DMS153 treated with DMSO at 0.1 percent for 48 hours (cell line): ENCODE measurements around the gene CDX2.

Experiments
- DNase-seq: peaks from one replicate; lab custom pipeline; 2025; ENCODE audit not compliant: unreplicated experiment; lab: John Stamatoyannopoulos, UW

Gene CDX2

DNA sequence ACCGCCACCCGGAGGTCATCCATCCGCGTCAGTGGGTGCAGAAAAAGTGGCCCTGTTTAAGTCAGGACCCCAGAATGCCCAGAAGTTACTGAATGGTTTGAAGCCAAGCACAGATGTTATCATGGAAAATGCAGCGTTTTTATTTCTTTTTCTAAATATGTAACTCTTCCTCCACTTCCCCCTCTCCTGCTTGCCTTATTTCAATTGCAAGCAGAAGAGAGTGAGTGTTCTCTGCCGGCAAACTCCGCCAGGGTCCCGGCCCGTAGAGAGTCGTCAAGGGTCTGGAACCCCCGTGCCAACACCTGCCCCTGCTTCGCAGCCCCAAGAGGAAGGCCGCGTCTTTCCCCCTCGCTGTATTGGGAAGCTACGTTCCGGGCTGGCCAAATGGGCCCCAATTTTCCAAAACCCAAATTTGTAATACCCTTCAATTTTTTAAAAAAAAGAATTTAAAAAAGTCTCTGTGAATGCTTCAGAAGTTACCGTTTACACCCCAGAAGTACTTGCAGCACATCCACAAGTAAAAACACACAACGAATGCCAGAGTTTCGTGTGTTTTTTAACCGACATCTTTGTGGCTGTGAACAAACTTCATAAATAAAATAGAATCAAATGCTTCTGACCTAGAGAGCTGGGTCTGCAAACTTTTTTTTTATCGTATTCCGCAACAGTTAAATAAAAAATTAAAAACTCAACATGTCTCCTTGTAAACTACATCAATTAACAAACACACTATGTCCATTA lies 50.0 kb downstream of the CDX2 start:
- no peak for DNase-seq

DNA sequence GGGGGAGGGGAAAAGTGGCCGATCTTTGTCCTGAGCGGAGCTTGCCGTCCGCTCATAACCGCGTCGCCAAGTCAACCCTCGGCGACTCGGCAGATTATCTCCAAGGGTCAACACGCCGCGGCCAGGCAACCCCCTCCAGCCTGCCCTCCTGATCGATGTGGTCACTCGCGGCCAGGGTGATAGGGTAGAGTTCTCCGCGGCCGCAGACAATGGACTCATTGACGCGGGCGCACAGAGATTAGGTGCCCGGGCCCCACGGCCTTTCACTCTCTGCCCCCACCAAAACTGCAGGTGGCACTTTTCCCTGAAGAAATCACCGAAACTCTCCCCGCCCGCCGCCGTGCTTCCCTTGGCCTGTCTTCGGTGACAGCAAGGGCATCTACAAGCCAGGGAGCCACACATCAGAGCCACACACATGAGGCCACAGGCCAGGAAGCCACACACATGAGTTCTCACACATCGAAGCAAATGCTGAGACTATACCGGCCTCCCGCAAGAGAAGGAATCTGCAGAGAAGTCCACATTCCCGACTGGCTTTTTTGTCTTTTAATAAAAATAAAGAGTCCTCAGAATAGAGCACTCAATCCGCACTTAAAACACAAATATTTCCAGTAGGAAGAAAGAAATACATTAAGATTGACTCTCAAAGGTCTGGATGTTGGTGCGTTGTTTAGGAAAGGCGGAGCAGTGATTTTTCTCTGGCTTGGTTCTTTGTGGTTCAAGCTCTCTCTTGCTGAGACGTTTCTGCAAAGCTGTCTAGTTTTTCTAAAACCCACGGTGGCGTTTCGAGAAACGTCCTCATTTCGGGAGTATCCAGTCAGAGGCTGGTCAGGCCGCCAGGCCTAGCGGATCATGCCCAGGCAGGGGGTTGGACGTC lies 50.8 kb downstream of the CDX2 start:
- DNase-seq = no peak

- no peak for DNase-seq
Measured at GRCh38 chr13:27917121-27917947, 51.8 kb downstream of the CDX2 start.

DNA sequence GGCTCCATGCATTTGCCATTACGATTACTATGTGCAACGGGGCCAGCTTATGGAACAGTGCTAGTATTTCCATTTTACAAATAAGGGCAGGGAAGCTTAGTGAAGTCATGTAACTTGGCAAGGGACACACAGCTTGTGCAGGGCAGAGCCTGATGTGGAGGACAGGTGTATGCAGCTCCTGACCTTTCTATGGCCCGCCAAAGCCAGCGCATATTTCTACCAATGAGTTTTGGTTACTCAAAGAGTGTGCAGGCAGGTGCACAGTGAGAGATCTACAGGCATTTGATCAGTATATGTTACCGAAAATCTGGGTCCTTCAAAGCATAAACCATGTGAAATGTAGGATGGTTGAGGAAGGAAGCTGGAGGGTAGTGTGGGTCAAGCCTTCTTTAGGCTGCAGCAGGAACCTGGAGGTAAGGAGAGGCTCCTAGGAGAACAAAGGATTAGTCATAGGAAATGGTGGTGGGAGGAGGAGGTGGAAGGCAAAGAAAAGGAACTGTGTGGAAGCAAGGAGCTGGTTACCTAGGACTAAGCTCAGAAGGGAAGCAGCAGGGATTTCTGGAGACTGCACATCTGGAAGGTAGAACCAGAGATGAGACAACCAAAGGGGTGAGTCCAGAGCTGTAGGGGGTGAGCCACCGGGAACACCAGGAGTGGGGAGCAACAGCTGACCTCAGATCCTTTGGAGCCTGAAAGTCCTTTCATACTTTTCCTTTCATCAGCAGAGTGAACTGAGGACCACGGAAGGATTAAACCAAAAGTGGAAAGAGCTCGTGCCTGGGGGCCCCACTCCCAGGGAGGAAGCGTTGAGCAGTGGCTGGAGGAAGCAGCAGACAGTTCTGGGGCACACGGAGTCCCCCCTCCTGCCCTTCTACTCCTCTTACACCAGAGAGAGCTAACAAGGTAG lies 53.6 kb downstream of the CDX2 start:
- no peak for DNase-seq

DNA sequence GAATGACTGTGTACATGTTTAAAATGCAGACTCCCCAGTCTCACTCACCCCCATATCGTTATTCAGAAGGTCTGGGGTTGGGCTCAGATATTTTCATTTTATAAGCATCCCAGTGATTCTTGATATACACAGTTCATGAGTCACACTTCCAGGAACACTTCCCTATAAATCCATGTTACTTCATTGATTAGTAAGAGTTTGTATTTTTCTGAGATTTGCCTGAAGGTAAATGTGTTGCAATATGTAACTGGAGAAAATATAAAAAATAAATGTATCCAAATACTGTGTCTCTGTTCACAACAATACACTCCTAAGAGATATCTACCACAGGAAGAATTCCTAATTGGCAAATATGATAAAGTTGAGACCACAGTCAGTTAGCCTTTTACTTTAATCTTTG lies 56.0 kb downstream of the CDX2 start:
- DNase-seq = no peak

GRCh38 chr13:27911521-27911920 lies 57.6 kb downstream of the CDX2 start:
- no peak for DNase-seq
